ENCODE measurements around the gene TSPAN18.

DNA sequence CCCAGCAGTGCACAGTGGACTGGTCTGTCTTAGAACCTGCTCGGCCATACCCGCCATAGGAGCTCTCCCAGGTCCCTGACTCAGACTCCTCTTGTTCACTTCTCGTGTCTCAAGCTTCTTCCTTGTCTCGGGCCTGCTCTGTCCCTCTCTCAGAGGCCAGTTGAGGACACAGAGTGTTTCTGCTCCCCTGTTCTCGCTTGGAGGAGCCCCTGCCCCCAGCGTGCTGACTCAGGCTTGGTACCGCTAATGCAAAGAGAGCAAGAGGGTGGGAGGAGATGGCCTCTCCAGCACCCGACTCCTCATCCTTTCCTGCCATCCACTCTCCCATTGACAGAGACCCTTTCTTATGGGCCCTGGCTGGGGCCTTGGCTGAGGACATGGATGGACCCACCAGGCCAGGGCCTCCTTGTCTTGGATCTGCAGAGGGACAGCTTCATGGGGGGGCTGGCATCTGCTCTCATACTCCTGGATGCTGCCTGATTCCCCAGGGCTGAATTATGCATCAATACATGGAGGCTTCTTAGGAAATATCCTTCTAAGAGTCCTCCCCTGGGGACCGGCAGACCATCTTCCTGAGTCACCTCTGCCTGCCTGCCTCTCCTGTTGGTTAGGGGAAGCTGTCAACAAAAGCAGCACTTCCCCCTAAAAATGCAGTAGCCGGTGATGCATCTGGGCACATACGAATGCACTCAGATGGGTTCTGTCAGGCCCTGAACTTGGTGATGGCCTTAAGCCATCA lies 15.9 kb downstream of the TSPAN18 start:
- no peak for TF ChIP-seq EP300 (IDR thresholded peaks at IDR 0.05)
- TF ChIP-seq, protein P1, sequence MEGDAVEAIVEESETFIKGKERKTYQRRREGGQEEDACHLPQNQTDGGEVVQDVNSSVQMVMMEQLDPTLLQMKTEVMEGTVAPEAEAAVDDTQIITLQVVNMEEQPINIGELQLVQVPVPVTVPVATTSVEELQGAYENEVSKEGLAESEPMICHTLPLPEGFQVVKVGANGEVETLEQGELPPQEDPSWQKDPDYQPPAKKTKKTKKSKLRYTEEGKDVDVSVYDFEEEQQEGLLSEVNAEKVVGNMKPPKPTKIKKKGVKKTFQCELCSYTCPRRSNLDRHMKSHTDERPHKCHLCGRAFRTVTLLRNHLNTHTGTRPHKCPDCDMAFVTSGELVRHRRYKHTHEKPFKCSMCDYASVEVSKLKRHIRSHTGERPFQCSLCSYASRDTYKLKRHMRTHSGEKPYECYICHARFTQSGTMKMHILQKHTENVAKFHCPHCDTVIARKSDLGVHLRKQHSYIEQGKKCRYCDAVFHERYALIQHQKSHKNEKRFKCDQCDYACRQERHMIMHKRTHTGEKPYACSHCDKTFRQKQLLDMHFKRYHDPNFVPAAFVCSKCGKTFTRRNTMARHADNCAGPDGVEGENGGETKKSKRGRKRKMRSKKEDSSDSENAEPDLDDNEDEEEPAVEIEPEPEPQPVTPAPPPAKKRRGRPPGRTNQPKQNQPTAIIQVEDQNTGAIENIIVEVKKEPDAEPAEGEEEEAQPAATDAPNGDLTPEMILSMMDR (IDR thresholded peaks at IDR 0.05) = no peak

Data from gastroesophageal sphincter (tissue), 3 donors.